Neural cell (in vitro differentiated cells): ENCODE results near the gene C18orf54. TPM values are rescaled to one million over a fixed set of nuclear protein-coding genes. Genes with fewer than 3 reads are reported as not detected.

Source experiments
- H2AFZ ChIP-seq: fragments of 200-600, 300-800 bp; sonication (generic), shearing (Covaris generic); 2 replicates; pipeline ENCODE4 v1.6.0; 2014; ENCODE audit warnings: low read depth, mild to moderate bottlenecking, antibody characterized with exemption, low read length, moderate library complexity
- H3F3A ChIP-seq: fragments of 200-600 bp; shearing (Covaris generic); 2 replicates; pipeline ENCODE4 v1.6.1; 2016; ENCODE audit warnings: mild to moderate bottlenecking, moderate library complexity, mixed read lengths, antibody characterized with exemption, low read length; ENCODE audit not compliant: insufficient read depth, poor library complexity, severe bottlenecking
- H3K27ac ChIP-seq: fragments of 200-600, 300-800 bp; sonication (generic), shearing (Covaris generic); 2 replicates; pipeline ENCODE4 v1.5.1; 2014; ENCODE audit warnings: mild to moderate bottlenecking, low read length, moderate library complexity
- H3K27me3 ChIP-seq: fragments of 300-800, 200-600 bp; sonication (generic), shearing (Covaris generic); 2 replicates; pipeline ENCODE4 v1.6.0; 2014; ENCODE audit warnings: mild to moderate bottlenecking, low read depth, low read length, moderate library complexity; ENCODE audit not compliant: insufficient read depth
- H3K36me3 ChIP-seq: fragments of 300-800, 200-600 bp; sonication (generic), shearing (Covaris generic); 2 replicates; pipeline ENCODE4 v1.5.1; 2014; ENCODE audit warnings: mild to moderate bottlenecking, antibody characterized with exemption, low read length, moderate library complexity; ENCODE audit not compliant: insufficient read depth
- H3K4me2 ChIP-seq: fragments of 300-800, 200-600 bp; sonication (generic), shearing (Covaris generic); 2 replicates; pipeline ENCODE4 v1.6.0; 2014; ENCODE audit warnings: mild to moderate bottlenecking, low read length
- H3K4me3 ChIP-seq: fragments of 300-800, 200-600 bp; sonication (generic), shearing (Covaris generic); 2 replicates; pipeline ENCODE4 v1.5.1; 2014; ENCODE audit warnings: mild to moderate bottlenecking, low read length, moderate library complexity
- H3K79me2 ChIP-seq: fragments of 200-600 bp; shearing (Covaris generic); replicated peaks from 2 replicates; pipeline ENCODE4 v1.6.0; 2014; ENCODE audit warnings: mild to moderate bottlenecking, low read length, moderate library complexity; ENCODE audit not compliant: insufficient read depth
- H3K9ac ChIP-seq: fragments of 300-800, 200-600 bp; sonication (generic), shearing (Covaris generic); 2 replicates; pipeline ENCODE4 v1.6.1; 2016; ENCODE audit warnings: mild to moderate bottlenecking, low read length, mixed read lengths
- H3K9me2 ChIP-seq: fragments of 200-600 bp; shearing (Covaris generic); 2 replicates; pipeline ENCODE4 v1.6.1; 2016; ENCODE audit warnings: mild to moderate bottlenecking, low read length, mixed read lengths; ENCODE audit not compliant: insufficient read depth
- H3K9me3 ChIP-seq: fragments of 200-600, 300-800 bp; sonication (generic), shearing (Covaris generic); 2 replicates; pipeline ENCODE4 v1.6.1; 2016; ENCODE audit warnings: mild to moderate bottlenecking, mixed run types, low read length, moderate library complexity, mixed read lengths
- H4K20me1 ChIP-seq: fragments of 200-600 bp; shearing (Covaris generic); 2 replicates; pipeline ENCODE4 v1.6.1; 2016; ENCODE audit warnings: mild to moderate bottlenecking, mixed run types; ENCODE audit not compliant: insufficient read depth
- CTCF ChIP-seq: fragments of 450-650 bp; IDR thresholded peaks from 2 replicates; pipeline ENCODE4 v1.5.1; 2014; ENCODE audit warnings: antibody characterized with exemption, mild to moderate bottlenecking, moderate library complexity; ENCODE audit not compliant: poor library complexity, severe bottlenecking
- EP300 ChIP-seq: fragments of 450-650 bp; conservative IDR thresholded peaks from 2 replicates; pipeline ENCODE4 v1.6.1; 2014; ENCODE audit warnings: antibody characterized with exemption, mild to moderate bottlenecking, moderate library complexity; ENCODE audit not compliant: poor library complexity, severe bottlenecking
- EZH2 ChIP-seq: fragments of 200-600, 300-800 bp; shearing (Covaris generic), sonication (generic); IDR thresholded peaks from 2 replicates; pipeline ENCODE4 v1.6.1; 2014; ENCODE audit warnings: antibody characterized with exemption, low read length, borderline replicate concordance, mild to moderate bottlenecking; ENCODE audit not compliant: insufficient read depth, poor library complexity, severe bottlenecking
- MXI1 ChIP-seq: fragments of 450-650 bp; conservative IDR thresholded peaks from 2 replicates; pipeline ENCODE4 v1.6.1; 2014; ENCODE audit warnings: antibody characterized with exemption, mild to moderate bottlenecking; ENCODE audit not compliant: poor library complexity, severe bottlenecking
- POLR2AphosphoS5 ChIP-seq: IDR thresholded peaks from 2 replicates; pipeline ENCODE4 v1.6.1; 2012
- RAD21 ChIP-seq: fragments of 450-650 bp; conservative IDR thresholded peaks from 2 replicates; pipeline ENCODE4 v1.6.1; 2014; ENCODE audit warnings: antibody characterized with exemption, mild to moderate bottlenecking, moderate library complexity
- REST ChIP-seq: IDR thresholded peaks from 2 replicates; pipeline ENCODE4 v1.6.1; 2012; ENCODE audit warnings: borderline replicate concordance
- SMC3 ChIP-seq: fragments of 450-650 bp; conservative IDR thresholded peaks from 2 replicates; pipeline ENCODE4 v1.6.1; 2014; ENCODE audit warnings: antibody characterized with exemption, mild to moderate bottlenecking, moderate library complexity; ENCODE audit not compliant: poor library complexity
- TAF1 ChIP-seq: IDR thresholded peaks from 2 replicates; pipeline ENCODE4 v1.6.1; 2012; ENCODE audit warnings: low read depth
- polyA plus RNA-seq: library from polyadenylated mRNA; depleted of rRNA; stranded (reverse); fragments of >200 nt; gene quantifications from 2 replicates; pipeline ENCODE4 v1.2.3, GENCODE V29; 2014

C18orf54 gene
- polyA plus RNA-seq, 1 donor from 2014 or later, result 2.2 TPM

- H3K36me3 ChIP-seq, result no peaks in the 10 kb centered on the region
Measured at GRCh38 chr18:54416436-54416835, 58.7 kb downstream of the C18orf54 start.

GRCh38 chr18:54423831-54424230 lies 66.1 kb downstream of the C18orf54 start:
- TF ChIP-seq POLR2AphosphoS5, result no peak
- no peak for TF ChIP-seq EP300
- TF ChIP-seq EZH2, result no peak
- H3K36me3 ChIP-seq, result no peaks in the 10 kb centered on the region
- no peak overlapping the region for H3K4me3 ChIP-seq
- no peak overlapping the region for H3K9ac ChIP-seq
- no peak overlapping the region for H2AFZ ChIP-seq
- no peaks in the 10 kb centered on the region for H3K9me3 ChIP-seq
- H3K79me2 ChIP-seq, result no peaks in the 10 kb centered on the region
- no peaks in the 10 kb centered on the region for H3F3A ChIP-seq
- no peaks in the 10 kb centered on the region for H3K27me3 ChIP-seq
- no peaks in the 10 kb centered on the region for H3K9me2 ChIP-seq
- H4K20me1 ChIP-seq, result no peaks in the 10 kb centered on the region
- no peak overlapping the region for H3K4me2 ChIP-seq
- H3K27ac ChIP-seq, result no peak overlapping the region

More at GRCh38 chr18:54416436-54416835, 58.7 kb downstream of the C18orf54 start:
- no peaks in the 10 kb centered on the region for H3K9me3 ChIP-seq
- H3K9me2 ChIP-seq, result no peaks in the 10 kb centered on the region
- H3F3A ChIP-seq, result no peaks in the 10 kb centered on the region
- H2AFZ ChIP-seq, result no peak overlapping the region
- H3K27ac ChIP-seq, result no peak overlapping the region
- no peak overlapping the region for H3K4me3 ChIP-seq
- no peak overlapping the region for H3K4me2 ChIP-seq
- no peak overlapping the region for H3K9ac ChIP-seq
- no peaks in the 10 kb centered on the region for H3K79me2 ChIP-seq
- TF ChIP-seq MXI1 (no peak), EP300 (no peak), SMC3 (no peak), CTCF (no peak), RAD21 (no peak), REST (no peak), TAF1 (no peak), EZH2 (no peak), POLR2AphosphoS5 (no peak)
- H3K27me3 ChIP-seq, result no peaks in the 10 kb centered on the region
- H4K20me1 ChIP-seq, result no peaks in the 10 kb centered on the region
